H1 (cell line): ENCODE measurements around the gene SEMA3D.

Experiments
- BACH1 ChIP-seq: IDR thresholded peaks from 2 replicates; pipeline ENCODE4 v1.6.1; 2012; ENCODE audit warnings: low read length, improper control_type of control experiment
- CHD2 ChIP-seq: IDR thresholded peaks from 2 replicates; pipeline ENCODE4 v1.6.1; 2012; ENCODE audit warnings: low read length, improper control_type of control experiment
- EP300 ChIP-seq, 2 experiments: IDR thresholded peaks; 1 replicate in 1 of 2; 2 replicates in 1 of 2; pipeline ENCODE4 v1.6.1; 2011 to 2012; ENCODE audit warnings: low read depth in 2 of 2, low read length in 2 of 2, mild to moderate bottlenecking in 2 of 2, borderline replicate concordance in 1 of 2, inconsistent platforms in 1 of 2, moderate library complexity in 1 of 2
- EZH2 ChIP-seq: fragments of 200-600 bp; sonication (generic); IDR thresholded peaks from 2 replicates; pipeline ENCODE4 v1.7.1; 2012; ENCODE audit warnings: low read depth, mild to moderate bottlenecking, moderate library complexity, low read length, inconsistent platforms; ENCODE audit not compliant: severe bottlenecking
- GTF2F1 ChIP-seq: IDR thresholded peaks from 2 replicates; pipeline ENCODE4 v1.6.1; 2012; ENCODE audit warnings: low read depth, low read length, improper control_type of control experiment, borderline replicate concordance
- HDAC6 ChIP-seq: IDR thresholded peaks from one replicate; pipeline ENCODE4 v1.7.1; 2012; ENCODE audit warnings: low read depth, mild to moderate bottlenecking, inconsistent platforms, low read length, moderate library complexity
- JUND ChIP-seq: IDR thresholded peaks from 2 replicates; pipeline ENCODE4 v1.6.1; 2011; ENCODE audit warnings: mild to moderate bottlenecking, improper control_type of control experiment, low read length
- KDM5A ChIP-seq: fragments of 200-600 bp; IDR thresholded peaks from 2 replicates; pipeline ENCODE4 v1.7.1; 2012; ENCODE audit warnings: mild to moderate bottlenecking, low read length, inconsistent platforms, mixed read lengths
- NRF1 ChIP-seq: IDR thresholded peaks from 2 replicates; pipeline ENCODE4 v1.6.1; 2011; ENCODE audit warnings: mild to moderate bottlenecking, low read depth, low read length, improper control_type of control experiment
- POLR2A ChIP-seq, 2 experiments: IDR thresholded peaks; 1 replicate in 1 of 2; 2 replicates in 1 of 2; pipeline ENCODE4 v1.6.1; 2011; ENCODE audit warnings: low read depth in 2 of 2, low read length in 2 of 2, mild to moderate bottlenecking in 2 of 2; ENCODE audit errors: control extremely low read depth in 1 of 2
- RXRA ChIP-seq: IDR thresholded peaks from 2 replicates; pipeline ENCODE4 v1.6.1; 2011; ENCODE audit warnings: low read depth, mild to moderate bottlenecking, low read length, moderate library complexity; ENCODE audit not compliant: insufficient read depth
- SP1 ChIP-seq: IDR thresholded peaks from 2 replicates; pipeline ENCODE4 v1.6.1; 2011; ENCODE audit warnings: low read depth, low read length
- TAF1 ChIP-seq: IDR thresholded peaks from 2 replicates; pipeline ENCODE4 v1.6.1; 2011; ENCODE audit warnings: mild to moderate bottlenecking, low read depth, low read length
- TF ChIP-seq, protein P1 (sequence below), 3 experiments: IDR thresholded peaks; 1 replicate in 2 of 3; 2 replicates in 1 of 3; pipeline versions ENCODE4 v1.5.1 to v1.6.1; 2011; ENCODE audit warnings: low read length in 3 of 3, mild to moderate bottlenecking in 3 of 3, inconsistent platforms in 2 of 3, low read depth in 1 of 3, moderate library complexity in 1 of 3; ENCODE audit not compliant: insufficient read depth in 1 of 3; ENCODE audit errors: control extremely low read depth in 1 of 3

DNA sequence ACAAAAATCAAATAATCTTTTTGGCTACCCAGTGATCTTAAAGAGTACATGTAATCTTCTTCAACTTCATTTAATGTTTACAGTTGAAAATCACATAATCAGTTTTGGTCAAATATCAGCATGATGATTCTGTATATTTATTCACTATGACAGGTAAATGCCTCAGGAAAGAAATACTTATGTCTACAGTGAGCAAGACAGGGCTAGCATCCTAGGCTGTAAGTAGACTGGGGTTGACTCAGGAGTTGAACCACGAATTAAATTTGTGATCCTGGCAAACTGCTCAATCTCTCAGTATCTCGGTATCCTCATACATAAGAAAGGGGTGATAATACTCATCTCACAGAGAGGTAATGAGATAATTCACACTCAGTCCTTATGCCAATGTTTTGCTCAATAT is 71.8 kb downstream of the SEMA3D start:
- TF ChIP-seq, protein P1, sequence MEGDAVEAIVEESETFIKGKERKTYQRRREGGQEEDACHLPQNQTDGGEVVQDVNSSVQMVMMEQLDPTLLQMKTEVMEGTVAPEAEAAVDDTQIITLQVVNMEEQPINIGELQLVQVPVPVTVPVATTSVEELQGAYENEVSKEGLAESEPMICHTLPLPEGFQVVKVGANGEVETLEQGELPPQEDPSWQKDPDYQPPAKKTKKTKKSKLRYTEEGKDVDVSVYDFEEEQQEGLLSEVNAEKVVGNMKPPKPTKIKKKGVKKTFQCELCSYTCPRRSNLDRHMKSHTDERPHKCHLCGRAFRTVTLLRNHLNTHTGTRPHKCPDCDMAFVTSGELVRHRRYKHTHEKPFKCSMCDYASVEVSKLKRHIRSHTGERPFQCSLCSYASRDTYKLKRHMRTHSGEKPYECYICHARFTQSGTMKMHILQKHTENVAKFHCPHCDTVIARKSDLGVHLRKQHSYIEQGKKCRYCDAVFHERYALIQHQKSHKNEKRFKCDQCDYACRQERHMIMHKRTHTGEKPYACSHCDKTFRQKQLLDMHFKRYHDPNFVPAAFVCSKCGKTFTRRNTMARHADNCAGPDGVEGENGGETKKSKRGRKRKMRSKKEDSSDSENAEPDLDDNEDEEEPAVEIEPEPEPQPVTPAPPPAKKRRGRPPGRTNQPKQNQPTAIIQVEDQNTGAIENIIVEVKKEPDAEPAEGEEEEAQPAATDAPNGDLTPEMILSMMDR (IDR thresholded peaks at IDR 0.05; ENCODE audit: control extremely low read depth in 1 of 3, insufficient read depth in 1 of 3, low read depth in 1 of 3, low read length in 3 of 3): no peak
- TF ChIP-seq EP300 (IDR thresholded peaks at IDR 0.05; ENCODE audit: borderline replicate concordance in 1 of 2, low read depth in 2 of 2, low read length in 2 of 2) (no peak), BACH1 (no peak), POLR2A (IDR thresholded peaks at IDR 0.05; ENCODE audit: control extremely low read depth in 1 of 2, low read depth in 2 of 2, low read length in 2 of 2) (no peak), RXRA (no peak), CHD2 (no peak), TAF1 (no peak), HDAC6 (no peak), JUND (no peak), KDM5A (no peak), EZH2 (no peak), GTF2F1 (no peak), SP1 (no peak), NRF1 (no peak)
